NCI-H2107 treated with DMSO at 0.1 percent for 48 hours (cell line): Measurements from ENCODE around the gene ERCC1.

ENCODE experiments used
- DNase-seq: peaks from one replicate; lab custom pipeline; 2025; ENCODE audit not compliant: unreplicated experiment; lab: John Stamatoyannopoulos, UW

ERCC1 gene

GRCh38 chr19:45370410-45371204 is 53.1 kb downstream of the ERCC1 start, which contains the start of gene ERCC2:
Gene ERCC2 (minus strand): TSS chr19:45370573. CDS start chr19:45370540, 33 bp downstream.
- peak; percentile 92 for DNase-seq

- DNase-seq = no peak
Observed at GRCh38 chr19:45368737-45369340, 54.9 kb downstream of the ERCC1 start.

GRCh38 chr19:45368127-45368526 is 55.6 kb downstream of the ERCC1 start:
- no peak for DNase-seq

- no peak for DNase-seq
Observed at GRCh38 chr19:45364696-45365095, 59.0 kb downstream of the ERCC1 start.

GRCh38 chr19:45363861-45364459 is 59.8 kb downstream of the ERCC1 start:
- DNase-seq = no peak

GRCh38 chr19:45362291-45362690 is 61.4 kb downstream of the ERCC1 start:
- no peak for DNase-seq

- no peak for DNase-seq
Observed at GRCh38 chr19:45361608-45362007, 62.1 kb downstream of the ERCC1 start.

GRCh38 chr19:45358213-45358792 is 65.4 kb downstream of the ERCC1 start:
- DNase-seq = no peak

GRCh38 chr19:45357445-45357783 is 66.3 kb downstream of the ERCC1 start:
- no peak for DNase-seq
